ENCODE data around the gene AGPAT2.

DNA sequence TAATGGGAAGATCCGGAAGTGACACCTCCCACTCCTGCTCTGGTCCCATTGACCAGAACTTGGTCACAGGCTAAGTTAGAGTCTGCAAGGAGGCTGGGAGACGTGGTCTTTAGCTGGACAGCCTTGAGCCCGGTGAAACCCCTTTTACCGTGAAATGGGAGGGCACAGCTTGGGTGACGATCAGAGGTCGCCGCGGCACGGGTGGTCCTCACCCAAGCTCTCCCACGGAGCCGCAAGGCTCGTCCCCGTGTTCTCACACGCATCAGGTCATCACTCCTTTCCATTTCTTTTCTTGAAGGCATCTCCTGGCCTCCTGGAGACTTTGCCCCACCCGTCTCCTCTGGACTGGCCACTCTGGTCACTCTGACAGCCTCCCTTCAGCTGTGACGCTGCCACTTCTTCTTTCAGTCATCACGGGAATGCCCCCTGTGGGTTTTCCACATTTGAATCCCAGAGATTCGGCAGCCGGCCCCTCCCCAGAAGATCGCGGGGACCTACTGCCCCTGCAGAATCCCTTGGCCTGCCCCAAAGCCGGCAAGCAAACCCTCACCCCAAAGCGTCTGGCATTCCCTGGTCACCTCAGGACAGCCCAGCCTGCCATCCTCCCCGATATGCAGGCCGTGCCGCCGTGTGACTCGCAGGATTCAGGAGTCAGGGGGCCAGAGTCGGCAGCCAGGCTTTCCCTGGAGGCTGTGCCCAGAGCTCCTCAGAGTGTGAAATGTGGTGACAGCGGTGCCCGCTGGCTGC is 43.5 kb downstream of the AGPAT2 start:
- TF ChIP-seq CTCF (IDR thresholded peaks at IDR 0.05) (no peak), POLR2A (IDR thresholded peaks at IDR 0.05) (no peak)
